Fibroblast of the aortic adventitia (primary cell): ENCODE results near the gene EIF3B. TPM values are rescaled to one million over a fixed set of nuclear protein-coding genes. Genes with fewer than 3 reads are reported as not detected.
"Not testable (repeated sequence)": the region's sequence is repeated elsewhere in the genome, so short reads cannot be mapped to it uniquely, and the experiment has no call there.

Source experiments
- DNase-seq: peaks from one replicate; pipeline ENCODE4 v3.0.0-alpha.2; 2010; ENCODE audit warnings: low read depth
- H3K4me3 ChIP-seq: 2 replicates; pipeline ENCODE4 v1.5.1; 2011; ENCODE audit warnings: low read depth, mild to moderate bottlenecking, control low read depth, low read length, moderate library complexity
- total RNA-seq: library from RNA; depleted of rRNA; stranded (reverse); fragments of >200 nt; gene quantifications from 2 replicates; pipeline ENCODE4 v1.2.3, GENCODE V29; 2012; ENCODE audit warnings: low replicate concordance
- TF ChIP-seq, protein P1 (sequence below): IDR thresholded peaks from 2 replicates; pipeline ENCODE4 v1.5.1; 2011; ENCODE audit warnings: mild to moderate bottlenecking, low read length, control low read depth, inconsistent platforms; ENCODE audit not compliant: insufficient read depth

EIF3B gene
- total RNA-seq, 1 donor: 150 TPM

GRCh38 chr7:2411049-2411448, 56.4 kb downstream of the EIF3B start:
- H3K4me3 ChIP-seq: no peak overlapping the region
- TF ChIP-seq, protein P1, sequence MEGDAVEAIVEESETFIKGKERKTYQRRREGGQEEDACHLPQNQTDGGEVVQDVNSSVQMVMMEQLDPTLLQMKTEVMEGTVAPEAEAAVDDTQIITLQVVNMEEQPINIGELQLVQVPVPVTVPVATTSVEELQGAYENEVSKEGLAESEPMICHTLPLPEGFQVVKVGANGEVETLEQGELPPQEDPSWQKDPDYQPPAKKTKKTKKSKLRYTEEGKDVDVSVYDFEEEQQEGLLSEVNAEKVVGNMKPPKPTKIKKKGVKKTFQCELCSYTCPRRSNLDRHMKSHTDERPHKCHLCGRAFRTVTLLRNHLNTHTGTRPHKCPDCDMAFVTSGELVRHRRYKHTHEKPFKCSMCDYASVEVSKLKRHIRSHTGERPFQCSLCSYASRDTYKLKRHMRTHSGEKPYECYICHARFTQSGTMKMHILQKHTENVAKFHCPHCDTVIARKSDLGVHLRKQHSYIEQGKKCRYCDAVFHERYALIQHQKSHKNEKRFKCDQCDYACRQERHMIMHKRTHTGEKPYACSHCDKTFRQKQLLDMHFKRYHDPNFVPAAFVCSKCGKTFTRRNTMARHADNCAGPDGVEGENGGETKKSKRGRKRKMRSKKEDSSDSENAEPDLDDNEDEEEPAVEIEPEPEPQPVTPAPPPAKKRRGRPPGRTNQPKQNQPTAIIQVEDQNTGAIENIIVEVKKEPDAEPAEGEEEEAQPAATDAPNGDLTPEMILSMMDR: no peak
- no peak for DNase-seq

DNA sequence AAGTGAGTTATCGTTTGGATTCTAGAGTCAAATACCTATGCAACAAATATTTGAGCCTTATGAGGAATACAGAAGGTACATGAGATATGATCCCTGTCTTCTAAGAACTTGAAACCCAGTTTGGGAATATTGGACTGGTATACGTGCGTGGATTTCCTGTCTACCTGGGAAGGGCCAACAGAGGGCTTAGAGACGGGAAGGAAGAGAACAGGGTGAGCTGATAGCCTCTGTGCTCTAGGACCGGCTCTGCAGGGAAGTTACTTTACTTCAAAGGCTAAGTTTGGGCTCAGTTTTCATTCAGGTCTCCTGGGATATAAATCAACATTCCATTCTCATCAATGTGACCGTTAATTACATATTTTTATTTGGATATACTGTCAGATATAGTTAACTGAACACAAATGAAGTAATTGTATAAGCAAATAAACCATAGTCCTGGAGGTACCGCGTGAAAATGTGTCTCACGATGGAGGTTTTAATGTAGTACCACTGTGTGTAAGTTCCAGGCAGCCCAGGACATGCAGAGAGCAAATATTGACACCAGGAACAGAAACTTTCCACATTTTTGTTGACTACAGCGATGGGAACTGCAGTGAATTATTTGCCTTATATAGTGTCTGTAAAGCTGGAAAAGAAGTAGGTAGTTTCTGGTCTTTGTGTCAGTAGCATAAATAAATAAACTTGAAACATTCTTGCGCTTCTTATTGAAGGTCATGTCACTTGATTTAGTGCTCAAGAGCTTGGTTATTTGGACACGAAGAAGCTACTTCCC, 57.4 kb downstream of the EIF3B start:
- no peak for DNase-seq
- H3K4me3 ChIP-seq: no peak overlapping the region
- TF ChIP-seq, protein P1: no peak

DNA sequence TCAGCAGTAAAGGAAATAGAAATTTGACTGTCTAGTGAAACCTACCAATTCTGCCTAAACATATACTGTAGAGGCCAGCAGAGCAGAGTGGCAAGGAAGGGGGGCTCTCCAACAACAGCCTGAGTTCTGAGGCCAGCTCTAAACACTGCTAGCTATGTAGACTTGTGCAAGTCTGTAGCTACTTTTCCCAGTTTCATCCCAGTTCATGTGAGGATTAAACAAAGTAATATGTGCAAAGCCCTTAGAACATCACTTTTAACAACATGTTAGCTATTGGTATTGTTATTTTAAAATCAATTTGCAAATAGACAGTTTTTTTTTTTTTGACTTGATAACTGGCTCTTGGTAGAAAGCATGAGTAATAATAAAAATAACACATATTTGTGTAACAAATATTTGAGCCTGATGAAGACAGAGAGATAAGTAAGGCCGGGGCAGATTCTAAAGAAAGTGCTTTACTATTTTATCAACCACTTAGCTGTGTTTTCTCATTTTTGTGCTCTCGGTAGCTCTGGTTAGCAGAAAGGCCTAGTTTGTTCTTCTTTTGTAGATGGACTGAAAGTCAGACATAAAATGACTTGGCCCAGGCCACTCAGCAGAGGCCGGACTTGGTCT, 58.1 kb downstream of the EIF3B start:
- DNase-seq: peak; percentile 27
- TF ChIP-seq, protein P1: no peak
- H3K4me3 ChIP-seq: no peak overlapping the region

DNA sequence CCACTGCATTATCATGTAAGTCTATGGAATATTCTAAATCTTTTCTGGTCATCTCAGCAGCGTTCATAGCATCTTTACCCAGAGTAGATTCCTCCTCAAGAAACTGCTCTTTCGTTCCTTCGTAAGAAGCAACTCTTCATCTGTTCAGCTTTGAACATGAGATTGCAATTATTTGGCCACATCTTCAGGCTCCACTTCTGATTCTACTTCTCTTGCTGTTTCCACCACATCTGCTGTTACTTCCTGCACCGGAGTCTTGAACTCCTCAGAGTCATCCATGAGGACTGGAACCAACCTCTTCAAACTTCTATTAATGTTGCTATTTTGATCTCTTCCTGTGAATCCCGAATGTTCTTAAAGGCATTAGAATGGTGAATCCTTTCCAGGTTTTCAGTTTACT, 61.4 kb downstream of the EIF3B start:
- TF ChIP-seq, protein P1: no peak
- H3K4me3 ChIP-seq: no peak overlapping the region
- no peak for DNase-seq

DNA sequence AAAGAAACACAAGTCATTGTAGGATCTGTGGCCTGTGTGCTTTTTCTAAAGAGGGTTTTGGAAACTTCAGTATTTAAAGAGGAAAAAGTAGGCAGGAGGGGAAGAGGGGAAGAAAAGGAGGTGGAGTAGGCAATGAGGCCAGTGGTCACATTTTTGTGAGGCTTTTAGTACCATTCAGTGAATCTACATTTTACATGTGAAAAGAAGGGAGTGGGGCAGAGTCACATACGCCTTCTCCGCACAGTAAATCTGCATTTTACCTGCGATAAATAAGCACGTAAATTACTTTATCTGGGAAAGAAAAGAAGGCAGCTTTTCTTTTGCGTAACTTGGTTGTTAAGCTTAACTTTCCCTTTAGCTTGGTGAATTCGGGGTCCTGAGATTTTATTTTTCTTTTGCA, 62.0 kb downstream of the EIF3B start:
- DNase-seq: no peak
- TF ChIP-seq, protein P1: no peak
- H3K4me3 ChIP-seq: no peak overlapping the region

GRCh38 chr7:2417178-2417577, 62.6 kb downstream of the EIF3B start:
- DNase-seq, H3K4me3 ChIP-seq: not testable (repeated sequence)

DNA sequence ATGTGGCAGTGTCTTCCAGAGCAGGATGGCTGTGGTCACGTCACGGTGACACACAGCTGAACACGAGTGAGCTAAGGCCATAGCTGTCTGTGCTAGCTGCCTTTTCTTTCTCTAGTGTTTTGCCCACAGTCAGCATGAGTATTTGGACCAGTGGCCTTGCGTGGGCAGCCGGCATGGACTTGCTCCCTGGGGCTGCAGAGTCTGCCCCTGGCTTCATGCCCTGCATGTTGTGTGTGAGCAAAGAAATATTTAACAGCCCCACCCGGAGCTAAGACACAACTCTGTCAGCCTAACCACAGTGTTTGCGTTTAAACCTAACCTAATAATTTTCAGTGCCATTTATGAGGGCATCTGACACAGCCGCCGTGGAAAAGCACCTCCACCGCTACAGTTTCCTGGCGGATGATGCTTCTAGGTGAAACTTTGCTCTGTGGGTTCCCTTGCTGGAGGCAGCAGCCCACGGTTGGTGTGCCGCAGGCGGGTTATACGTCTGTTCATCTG, 63.4 kb downstream of the EIF3B start:
- no peak overlapping the region for H3K4me3 ChIP-seq
- TF ChIP-seq, protein P1: no peak
- peak; percentile 65 for DNase-seq
